Parathyroid adenoma (tissue), 2 donors: ENCODE data around the gene DCUN1D2.

Experiments used
- H2AFZ ChIP-seq: fragments of 300-600 bp; sonication (generic); one replicate; pipeline ENCODE4 v1.7.0; 2017; ENCODE audit warnings: antibody characterized with exemption, mild to moderate bottlenecking
- H3K27ac ChIP-seq: fragments of 300-600 bp; sonication (generic); one replicate; pipeline ENCODE4 v1.7.0; 2017
- H3K27me3 ChIP-seq: fragments of 300-600 bp; sonication (generic); one replicate; pipeline ENCODE4 v1.7.0; 2017; ENCODE audit warnings: low read length; ENCODE audit not compliant: control insufficient read depth, insufficient read depth
- H3K36me3 ChIP-seq: fragments of 300-600 bp; sonication (generic); one replicate; pipeline ENCODE4 v1.7.0; 2017; ENCODE audit warnings: low read length; ENCODE audit not compliant: control insufficient read depth, insufficient read depth
- H3K4me1 ChIP-seq: fragments of 300-600 bp; sonication (generic); one replicate; pipeline ENCODE4 v1.7.0; 2017; ENCODE audit warnings: control low read depth
- H3K4me2 ChIP-seq: fragments of 300-600 bp; sonication (generic); one replicate; pipeline ENCODE4 v1.7.0; 2017; ENCODE audit warnings: low read length
- H3K4me3 ChIP-seq: fragments of 300-600 bp; sonication (generic); one replicate; pipeline ENCODE4 v1.7.0; 2017; ENCODE audit warnings: low read depth, low read length
- H3K79me2 ChIP-seq: fragments of 300-600 bp; sonication (generic); one replicate; pipeline ENCODE4 v1.7.0; 2017; ENCODE audit warnings: control low read depth
- H3K9ac ChIP-seq: fragments of 300-600 bp; sonication (generic); one replicate; pipeline ENCODE4 v1.7.0; 2017; ENCODE audit warnings: mild to moderate bottlenecking
- H3K9me3 ChIP-seq: fragments of 300-600 bp; sonication (generic); one replicate; pipeline ENCODE4 v1.7.0; 2017; ENCODE audit warnings: low read length; ENCODE audit not compliant: control insufficient read depth
- CTCF ChIP-seq: fragments of 300-600 bp; sonication (generic); IDR thresholded peaks from one replicate; pipeline ENCODE4 v1.7.0; 2017; ENCODE audit warnings: antibody characterized with exemption, mild to moderate bottlenecking
- donor health status: primary hyperparathyroidism.

The DCUN1D2 gene

GRCh38 chr13:113423520-113424163, 66.9 kb downstream of the DCUN1D2 start:
- no peaks in the 10 kb centered on the region for H3K4me1 ChIP-seq
- H2AFZ ChIP-seq: no peak overlapping the region
- no peak overlapping the region for H3K4me2 ChIP-seq
- no peaks in the 10 kb centered on the region for H3K36me3 ChIP-seq
- H3K27ac ChIP-seq: no peak overlapping the region
- no peak overlapping the region for H3K4me3 ChIP-seq
- no peaks in the 10 kb centered on the region for H3K79me2 ChIP-seq
- no peak overlapping the region for H3K9ac ChIP-seq
- no peaks in the 10 kb centered on the region for H3K27me3 ChIP-seq
- TF ChIP-seq CTCF: no peak
- no peaks in the 10 kb centered on the region for H3K9me3 ChIP-seq

GRCh38 chr13:113422807-113423519, 67.5 kb downstream of the DCUN1D2 start:
- Histone ChIP-seq H3K4me2 (no peak overlapping the region), H3K4me1 (no peaks in the 10 kb centered on the region), H3K4me3 (no peak overlapping the region), H3K9me3 (no peaks in the 10 kb centered on the region), H3K9ac (no peak overlapping the region), H3K79me2 (no peaks in the 10 kb centered on the region), H3K27me3 (no peaks in the 10 kb centered on the region), H3K36me3 (no peaks in the 10 kb centered on the region), H2AFZ (no peak overlapping the region), H3K27ac (no peak overlapping the region)
- TF ChIP-seq CTCF: no peak

GRCh38 chr13:113421673-113422270, 68.7 kb downstream of the DCUN1D2 start:
- no peaks in the 10 kb centered on the region for H3K36me3 ChIP-seq
- H3K9me3 ChIP-seq: no peaks in the 10 kb centered on the region
- H2AFZ ChIP-seq: no peak overlapping the region
- no peaks in the 10 kb centered on the region for H3K4me1 ChIP-seq
- H3K4me3 ChIP-seq: no peak overlapping the region
- TF ChIP-seq CTCF: no peak
- H3K79me2 ChIP-seq: no peaks in the 10 kb centered on the region
- H3K4me2 ChIP-seq: no peak overlapping the region
- H3K9ac ChIP-seq: no peak overlapping the region
- H3K27ac ChIP-seq: no peak overlapping the region
- H3K27me3 ChIP-seq: no peaks in the 10 kb centered on the region

GRCh38 chr13:113420833-113421600, 69.5 kb downstream of the DCUN1D2 start:
- no peaks in the 10 kb centered on the region for H3K9me3 ChIP-seq
- H3K27ac ChIP-seq: no peak overlapping the region
- no peak overlapping the region for H2AFZ ChIP-seq
- H3K9ac ChIP-seq: no peak overlapping the region
- H3K36me3 ChIP-seq: no peaks in the 10 kb centered on the region
- no peaks in the 10 kb centered on the region for H3K79me2 ChIP-seq
- no peak overlapping the region for H3K4me3 ChIP-seq
- no peak for TF ChIP-seq CTCF
- no peaks in the 10 kb centered on the region for H3K4me1 ChIP-seq
- H3K4me2 ChIP-seq: no peak overlapping the region
- H3K27me3 ChIP-seq: no peaks in the 10 kb centered on the region
